Hepatocyte (in vitro differentiated cells): ENCODE data around the gene TMEM134.

ENCODE experiments used
- EZH2 ChIP-seq: fragments of 200-600 bp; sonication (generic); IDR thresholded peaks from 2 replicates; pipeline ENCODE4 v1.6.1; 2016; ENCODE audit warnings: antibody characterized with exemption, mild to moderate bottlenecking, borderline replicate concordance
- TF ChIP-seq, protein P1 (sequence below): fragments of 200-600 bp; sonication (generic); IDR thresholded peaks from 2 replicates; pipeline ENCODE4 v1.5.1; 2016; ENCODE audit warnings: antibody characterized with exemption, mild to moderate bottlenecking; ENCODE audit not compliant: poor library complexity

DNA sequence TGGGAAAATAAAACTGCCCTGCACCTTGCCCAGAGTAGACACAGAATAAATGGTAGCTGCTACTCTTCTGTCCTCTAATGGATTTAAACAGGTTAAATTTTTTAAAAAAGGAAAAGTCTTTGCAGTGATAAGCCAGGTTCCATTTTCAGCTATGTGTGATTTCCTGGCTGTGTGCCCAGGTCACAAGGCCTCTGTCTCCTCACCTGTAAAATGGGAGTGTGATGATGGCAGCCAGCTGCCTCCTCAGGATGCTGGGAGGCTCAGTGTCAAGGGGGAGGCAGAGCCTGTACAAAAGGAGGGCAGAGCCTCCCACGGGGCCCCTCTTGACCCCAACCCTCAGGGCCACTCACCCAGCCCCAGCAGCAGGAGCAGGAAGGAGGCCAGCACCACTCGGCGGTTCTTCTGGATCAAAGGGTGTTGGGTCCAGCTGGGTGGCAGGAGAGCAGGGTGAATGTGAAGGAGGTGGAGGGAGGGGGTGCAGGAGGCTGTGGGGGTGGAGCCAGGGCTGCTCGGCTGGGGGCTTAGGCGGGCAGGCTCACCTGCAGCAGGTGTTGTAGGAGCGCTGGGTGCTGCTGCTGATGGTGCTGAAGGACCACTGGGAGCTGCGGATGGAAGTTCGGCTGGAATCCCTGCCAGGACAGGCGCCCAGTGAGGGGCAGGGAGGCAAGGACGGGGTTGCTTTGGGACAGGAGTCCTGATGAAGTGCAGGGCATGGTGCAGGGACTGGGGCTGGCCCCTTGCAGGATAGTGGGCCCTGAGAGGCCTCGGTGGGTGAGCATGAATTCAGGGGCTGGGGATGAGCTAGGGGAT, 1.9 kb downstream of the TMEM134 start:
- TF ChIP-seq, protein P1, sequence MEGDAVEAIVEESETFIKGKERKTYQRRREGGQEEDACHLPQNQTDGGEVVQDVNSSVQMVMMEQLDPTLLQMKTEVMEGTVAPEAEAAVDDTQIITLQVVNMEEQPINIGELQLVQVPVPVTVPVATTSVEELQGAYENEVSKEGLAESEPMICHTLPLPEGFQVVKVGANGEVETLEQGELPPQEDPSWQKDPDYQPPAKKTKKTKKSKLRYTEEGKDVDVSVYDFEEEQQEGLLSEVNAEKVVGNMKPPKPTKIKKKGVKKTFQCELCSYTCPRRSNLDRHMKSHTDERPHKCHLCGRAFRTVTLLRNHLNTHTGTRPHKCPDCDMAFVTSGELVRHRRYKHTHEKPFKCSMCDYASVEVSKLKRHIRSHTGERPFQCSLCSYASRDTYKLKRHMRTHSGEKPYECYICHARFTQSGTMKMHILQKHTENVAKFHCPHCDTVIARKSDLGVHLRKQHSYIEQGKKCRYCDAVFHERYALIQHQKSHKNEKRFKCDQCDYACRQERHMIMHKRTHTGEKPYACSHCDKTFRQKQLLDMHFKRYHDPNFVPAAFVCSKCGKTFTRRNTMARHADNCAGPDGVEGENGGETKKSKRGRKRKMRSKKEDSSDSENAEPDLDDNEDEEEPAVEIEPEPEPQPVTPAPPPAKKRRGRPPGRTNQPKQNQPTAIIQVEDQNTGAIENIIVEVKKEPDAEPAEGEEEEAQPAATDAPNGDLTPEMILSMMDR: no peak
- TF ChIP-seq EZH2: no peak
